K562 (cell line): Measurements from ENCODE around the gene HOXD1. TPM values are rescaled to one million over a fixed set of nuclear protein-coding genes. Genes with fewer than 3 reads are reported as not detected.

Experiments used
- BRF2 ChIP-seq: IDR thresholded peaks from 3 replicates; pipeline ENCODE4 v1.6.1; 2011; ENCODE audit warnings: borderline replicate concordance, mild to moderate bottlenecking; ENCODE audit not compliant: insufficient read length, insufficient read depth
- E2F5 ChIP-seq: sonication (generic); formaldehyde crosslinking; IDR thresholded peaks from 2 replicates; pipeline ENCODE4 v1.8.0; 2022; ENCODE audit warnings: mild to moderate bottlenecking, missing genetic modification reagents
- ERF ChIP-seq: fragments of 450-650 bp; formaldehyde crosslinking; IDR thresholded peaks from 2 replicates; pipeline ENCODE4 v1.4.0; 2020; ENCODE audit warnings: mild to moderate bottlenecking, mixed read lengths
- FOXJ2 ChIP-seq: fragments of 200-800 bp; sonication (Bioruptor generic); IDR thresholded peaks from 2 replicates; pipeline ENCODE4 v1.6.1; 2016; ENCODE audit warnings: missing genetic modification characterization, missing compliant biosample characterization
- HMGN3 ChIP-seq: IDR thresholded peaks from 2 replicates; pipeline ENCODE4 v1.6.1; 2011; ENCODE audit warnings: borderline replicate concordance, low read depth, mild to moderate bottlenecking, mixed read lengths, low read length; ENCODE audit not compliant: insufficient read length; ENCODE audit errors: extremely low read depth
- KLF10 ChIP-seq: fragments of 250-450 bp; sonication (Bioruptor Pico); IDR thresholded peaks from 2 replicates; pipeline ENCODE4 v1.6.1; 2021; ENCODE audit warnings: matching md5 sums
- MECOM ChIP-seq: fragments of 250-450 bp; sonication (Bioruptor Pico); IDR thresholded peaks from 2 replicates; pipeline ENCODE4 v1.8.0; 2022; ENCODE audit warnings: inconsistent platforms
- NUFIP1 ChIP-seq: fragments of 450-650 bp; IDR thresholded peaks from 2 replicates; pipeline ENCODE4 v1.6.1; 2018; ENCODE audit not compliant: partially characterized antibody
- PRPF4 ChIP-seq: fragments of 200-400 bp; formaldehyde crosslinking; IDR thresholded peaks from one replicate; pipeline ENCODE4 v1.6.1; 2017; ENCODE audit warnings: low read length, low read depth, mild to moderate bottlenecking; ENCODE audit not compliant: insufficient read depth, poor library complexity, severe bottlenecking
- SIN3A ChIP-seq, 2 experiments: fragments of 150-350 bp in 1 of 2; IDR thresholded peaks; 2 replicates each; pipeline ENCODE4 v1.6.1; 2011 to 2016; ENCODE audit warnings: borderline replicate concordance in 2 of 2, low read depth in 2 of 2, low read length in 2 of 2, mild to moderate bottlenecking in 2 of 2, moderate library complexity in 2 of 2; ENCODE audit not compliant: control insufficient read depth in 1 of 2
- SRF ChIP-seq, 2 experiments: fragments of 250-450, 450-650 bp in 1 of 2; sonication (Bioruptor Pico) in 1 of 2; sonication (generic) in 1 of 2; formaldehyde crosslinking; IDR thresholded peaks; 2 replicates each; pipeline versions ENCODE4 v1.5.0 to v1.5.1; 2020 to 2022; ENCODE audit warnings: mild to moderate bottlenecking in 1 of 2, missing genetic modification reagents in 1 of 2
- TRIM28 ChIP-seq: fragments of 450-650 bp; IDR thresholded peaks from 2 replicates; pipeline ENCODE4 v1.6.1; 2017
- ZNF184 ChIP-seq: sonication (generic); formaldehyde crosslinking; IDR thresholded peaks from 2 replicates; pipeline ENCODE4 v1.5.0; 2020; ENCODE audit warnings: missing genetic modification reagents
- ZNF224 ChIP-seq: sonication (generic); formaldehyde crosslinking; IDR thresholded peaks from 2 replicates; pipeline ENCODE4 v1.8.0; 2022; ENCODE audit warnings: mild to moderate bottlenecking, missing genetic modification reagents
- ZNF277 ChIP-seq: fragments of 250-450 bp; sonication (Bioruptor Pico); IDR thresholded peaks from 2 replicates; pipeline ENCODE4 v1.8.0; 2022; ENCODE audit warnings: inconsistent platforms, mild to moderate bottlenecking, moderate library complexity, borderline replicate concordance
- ZNF354B ChIP-seq: fragments of 250-450 bp; sonication (Bioruptor Pico); IDR thresholded peaks from 2 replicates; pipeline ENCODE4 v1.4.0; 2020
- ZNF507 ChIP-seq: conservative IDR thresholded peaks from 2 replicates; pipeline ENCODE4 v1.6.1; 2017; ENCODE audit warnings: missing genetic modification characterization, missing compliant biosample characterization
- ZNF512 ChIP-seq: IDR thresholded peaks from 2 replicates; pipeline ENCODE4 v1.6.1; 2016; ENCODE audit warnings: missing genetic modification characterization, missing compliant biosample characterization
- ZNF518B ChIP-seq: fragments of 250-450 bp; sonication (Bioruptor Pico); IDR thresholded peaks from 2 replicates; pipeline ENCODE4 v1.5.0; 2021; ENCODE audit warnings: mild to moderate bottlenecking, moderate library complexity
- polyA plus RNA-seq, 8 experiments: library from polyadenylated mRNA; depleted of rRNA in 4 of 8; stranded (reverse) in 5 of 8; unstranded in 3 of 8; fragments of >200 nt; fragmentation: Nextera tagmentation in 2 of 8; fragmentation: Illumina TruSeq in 1 of 8; extraction: Ambion mirVana in 2 of 8; extraction: Trizol in 1 of 8; gene quantifications; 2 replicates each; pipeline versions ENCODE4 v1.2.1 to v1.2.3, GENCODE V29; 2011 to 2014; ENCODE audit warnings: inconsistent platforms in 1 of 8, missing spikeins in 1 of 8
- total RNA-seq, 7 experiments: library from RNA; depleted of rRNA in 6 of 7; stranded (reverse); fragments of >200 nt in 6 of 7; fragmentation: Illumina TruSeq in 2 of 7; extraction: Trizol in 2 of 7; gene quantifications; 2 replicates each; pipeline versions ENCODE4 v1.2.1 to v1.2.3, GENCODE V29; 2011 to 2021; ENCODE audit warnings: low replicate concordance in 1 of 7

The HOXD1 gene
- total and polyA plus RNA-seq, 9 of the 15 experiments (the other 6 are each of a cell fraction or from before 2014, with no cell fraction given), result not detected

- TF ChIP-seq ZNF518B (CRISPR knock-in tag), result no peak
- no peak for TF ChIP-seq MECOM (CRISPR knock-in tag)
- TF ChIP-seq ZNF224, result no peak
- no peak for TF ChIP-seq FOXJ2 (tag)
- TF ChIP-seq ZNF277 (CRISPR knock-in tag), result no peak
- no peak for TF ChIP-seq NUFIP1
- no peak for TF ChIP-seq TRIM28
- TF ChIP-seq BRF2, result no peak
- no peak for TF ChIP-seq ZNF507 (tag)
- TF ChIP-seq ZNF184 (CRISPR knock-in tag), result no peak
- no peak; a peak in 1 of 4 replicates for TF ChIP-seq SRF (CRISPR knock-in tag; IDR thresholded peaks at IDR 0.05)
- TF ChIP-seq KLF10 (CRISPR knock-in tag), result no peak
- TF ChIP-seq ERF, result no peak
- TF ChIP-seq PRPF4, result no peak
- TF ChIP-seq ZNF512 (tag), result no peak
- no peak for TF ChIP-seq ZNF354B (CRISPR knock-in tag)
- no peak for TF ChIP-seq E2F5 (CRISPR knock-in tag)
- TF ChIP-seq SIN3A (IDR thresholded peaks at IDR 0.05; ENCODE audit: borderline replicate concordance in 2 of 2, control insufficient read depth in 1 of 2, low read depth in 2 of 2, low read length in 2 of 2), result no peak
- TF ChIP-seq HMGN3, result peak; percentile 37
Observed at GRCh38 chr2:176140513-176141317, 47.8 kb upstream of the HOXD1 start (continued).
